HCT116 (cell line): Measurements from ENCODE around the gene NEMP2. TPM values are rescaled to one million over a fixed set of nuclear protein-coding genes. Genes with fewer than 3 reads are reported as not detected.

ENCODE experiments used
- ATAC-seq: fragments of 200-7000 bp; cut with Tn5 transposase; 2 replicates; pipeline ENCODE4 v1.9.1; 2020; ENCODE audit warnings: mild to moderate bottlenecking, moderate library complexity
- BruUV-seq: library from RNA; stranded (reverse); fragments of 400-500 nt; replicated peaks from 2 replicates; lab custom pipeline; 2021; lab: Mats Ljungman, UMichigan
- CTCF ChIA-PET: fragments of 300-600 bp; sonication (Branson Sonifier 250); formaldehyde crosslinking; loops from one replicate; lab custom pipeline; 2021; ENCODE audit warnings: antibody characterized with exemption; lab: Charles Lee
- POLR2A ChIA-PET: fragments of 300-600, 350-600 bp; sonication (Branson Sonifier 250); formaldehyde crosslinking; loops from one replicate; lab custom pipeline; 2021; ENCODE audit warnings: antibody characterized with exemption; lab: Charles Lee
- RAD21 ChIA-PET, 2 experiments: fragments of 300-600 bp; sonication (Branson Sonifier 250); formaldehyde crosslinking; loops; one replicate each; lab custom pipeline; 2023; ENCODE audit warnings: low total read pairs in 2 of 2; ENCODE audit not compliant: uncharacterized antibody in 2 of 2, unreplicated experiment in 2 of 2, low non-redundant PET in 1 of 2; lab: Charles Lee
- DNase-seq: peaks from one replicate; pipeline ENCODE4 v3.0.0-alpha.2; 2010; ENCODE audit warnings: low read depth, low spot score
- H2AFZ ChIP-seq: fragments of 200-600 bp; shearing (Covaris generic), sonication (generic); 2 replicates; pipeline ENCODE4 v1.6.1; 2017; ENCODE audit warnings: low read depth, mixed run types, mixed read lengths, antibody characterized with exemption, low read length; ENCODE audit not compliant: poor library complexity, severe bottlenecking
- H3K27ac ChIP-seq: 2 replicates; pipeline ENCODE4 v1.5.1; 2012; ENCODE audit warnings: low read depth, low read length
- H3K27me3 ChIP-seq: fragments of 200-600 bp; sonication (generic); 2 replicates; pipeline ENCODE4 v1.6.1; 2016; ENCODE audit warnings: mixed run types, low read length, mixed read lengths; ENCODE audit not compliant: insufficient read depth
- H3K36me3 ChIP-seq, 2 experiments: fragments of 200-500 bp in 1 of 2; fragments of 200-600 bp in 1 of 2; sonication (Bioruptor generic) in 1 of 2; sonication (generic) in 1 of 2; 2 replicates each; pipeline versions ENCODE4 v1.5.1 to v1.6.1; 2014 to 2016; ENCODE audit warnings: low read length in 2 of 2, inconsistent platforms in 1 of 2, mixed read lengths in 1 of 2, mixed run types in 1 of 2; ENCODE audit not compliant: insufficient read depth in 2 of 2, control insufficient read depth in 1 of 2
- H3K4me1 ChIP-seq, 2 experiments: fragments of 200-600 bp in 1 of 2; sonication (generic) in 1 of 2; 2 replicates each; pipeline versions ENCODE4 v1.5.1 to v1.6.1; 2012 to 2017; ENCODE audit warnings: low read length in 2 of 2, inconsistent platforms in 1 of 2, mild to moderate bottlenecking in 1 of 2, mixed read lengths in 1 of 2, mixed run types in 1 of 2, moderate library complexity in 1 of 2; ENCODE audit not compliant: insufficient read depth in 2 of 2, control insufficient read depth in 1 of 2
- H3K4me2 ChIP-seq: fragments of 200-600 bp; sonication (generic); 2 replicates; pipeline ENCODE4 v1.6.1; 2017; ENCODE audit warnings: mixed run types, low read length, mixed read lengths
- H3K4me3 ChIP-seq, 2 experiments: fragments of 200-600 bp in 1 of 2; sonication (generic) in 1 of 2; replicated peaks in 1 of 2; 2 replicates each; pipeline ENCODE4 v1.5.1; 2011 to 2016; ENCODE audit warnings: low read length in 2 of 2, control low read depth in 1 of 2, low read depth in 1 of 2, mild to moderate bottlenecking in 1 of 2, mixed read lengths in 1 of 2, mixed run types in 1 of 2
- H3K79me2 ChIP-seq: fragments of 200-600 bp; sonication (generic); 2 replicates; pipeline ENCODE4 v1.6.1; 2017; ENCODE audit warnings: mild to moderate bottlenecking, mixed run types, low read length, moderate library complexity, mixed read lengths; ENCODE audit not compliant: insufficient read depth
- H3K9ac ChIP-seq: fragments of 200-600 bp; sonication (generic); 2 replicates; pipeline ENCODE4 v1.6.1; 2016; ENCODE audit warnings: low read length, mixed read lengths
- H3K9me2 ChIP-seq: fragments of 200-600 bp; sonication (generic), shearing (Covaris generic); 2 replicates; pipeline ENCODE4 v1.6.1; 2017; ENCODE audit warnings: mixed run types, mild to moderate bottlenecking, moderate library complexity; ENCODE audit not compliant: insufficient read depth
- H3K9me3 ChIP-seq, 2 experiments: fragments of 200-500 bp in 1 of 2; fragments of 200-600 bp in 1 of 2; sonication (Bioruptor generic) in 1 of 2; sonication (generic) in 1 of 2; 2 replicates each; pipeline ENCODE4 v1.6.1; 2014 to 2017; ENCODE audit warnings: low read length in 2 of 2, mixed read lengths in 2 of 2, inconsistent platforms in 1 of 2, low read depth in 1 of 2, mild to moderate bottlenecking in 1 of 2, mixed run types in 1 of 2, moderate library complexity in 1 of 2; ENCODE audit not compliant: control insufficient read depth in 1 of 2, insufficient read depth in 1 of 2
- H4K20me1 ChIP-seq: fragments of 200-600 bp; sonication (generic), shearing (Covaris generic); 2 replicates; pipeline ENCODE4 v1.6.1; 2017; ENCODE audit warnings: mixed run types, mild to moderate bottlenecking, moderate library complexity; ENCODE audit not compliant: insufficient read depth
- ATF3 ChIP-seq: IDR thresholded peaks from 2 replicates; pipeline ENCODE4 v1.6.1; 2012
- CBX3 ChIP-seq: IDR thresholded peaks from 2 replicates; pipeline ENCODE4 v1.6.1; 2012; ENCODE audit warnings: low read depth
- CEBPB ChIP-seq: IDR thresholded peaks from 2 replicates; pipeline ENCODE4 v1.6.1; 2012; ENCODE audit warnings: low read depth
- EGR1 ChIP-seq: IDR thresholded peaks from 2 replicates; pipeline ENCODE4 v1.6.1; 2012; ENCODE audit warnings: low read depth
- EZH2 ChIP-seq: fragments of 200-600 bp; sonication (generic); IDR thresholded peaks from 2 replicates; pipeline ENCODE4 v1.6.1; 2017; ENCODE audit warnings: antibody characterized with exemption, mixed run types
- EZH2phosphoT487 ChIP-seq: fragments of 200-600 bp; IDR thresholded peaks from 2 replicates; pipeline ENCODE4 v1.6.1; 2018; ENCODE audit warnings: antibody characterized with exemption, borderline replicate concordance
- JUND ChIP-seq: IDR thresholded peaks from 2 replicates; pipeline ENCODE4 v1.6.1; 2012
- POLR2A ChIP-seq: IDR thresholded peaks from 2 replicates; pipeline ENCODE4 v1.7.0; 2011; ENCODE audit warnings: borderline replicate concordance; ENCODE audit not compliant: insufficient read depth, insufficient read length; ENCODE audit errors: extremely low read depth
- POLR2AphosphoS5 ChIP-seq: IDR thresholded peaks from 2 replicates; pipeline ENCODE4 v1.6.1; 2011; ENCODE audit warnings: mild to moderate bottlenecking, low read depth, low read length, moderate library complexity
- SIN3A ChIP-seq: IDR thresholded peaks from 2 replicates; pipeline ENCODE4 v1.6.1; 2012; ENCODE audit warnings: low read depth
- SP1 ChIP-seq: IDR thresholded peaks from 2 replicates; pipeline ENCODE4 v1.6.1; 2012; ENCODE audit warnings: low read depth
- SRF ChIP-seq: IDR thresholded peaks from 2 replicates; pipeline ENCODE4 v1.6.1; 2012; ENCODE audit warnings: low read depth
- YY1 ChIP-seq: IDR thresholded peaks from 2 replicates; pipeline ENCODE4 v1.6.1; 2011; ENCODE audit warnings: low read length, low read depth, moderate library complexity, mild to moderate bottlenecking; ENCODE audit not compliant: insufficient replicate concordance; ENCODE audit errors: extremely low read depth
- ZFX ChIP-seq: fragments of 450-650 bp; IDR thresholded peaks from 2 replicates; pipeline ENCODE4 v1.6.1; 2017
- intact Hi-C: fragments of 100-400 bp; cut with micrococcal nuclease; formaldehyde crosslinking; loops from 2 replicates; pipeline ENCODE4 v1.10.0; 2022
- total RNA-seq: library from RNA; stranded (reverse); gene quantifications from one replicate; pipeline ENCODE4 v1.2.1, GENCODE V29; 2021; ENCODE audit not compliant: unreplicated experiment
- TF ChIP-seq, protein P1 (sequence below): IDR thresholded peaks from 2 replicates; pipeline ENCODE4 v1.6.1; 2011; ENCODE audit warnings: mild to moderate bottlenecking, low read length, moderate library complexity; ENCODE audit not compliant: insufficient replicate concordance; ENCODE audit errors: extremely low read depth

The NEMP2 gene
- total RNA-seq, 1 experiment from 2014 or later, result 8.6 TPM

GRCh38 chr2:190512539-190513095, 21.9 kb downstream of the NEMP2 start:
- DNase-seq, result no peak
- no TSS peak for BruUV-seq
- no peak for TF ChIP-seq SRF
- no peak for TF ChIP-seq SP1
- TF ChIP-seq EZH2, result no peak
- no peak for TF ChIP-seq ATF3
- TF ChIP-seq YY1, result no peak
- TF ChIP-seq SIN3A, result no peak
- TF ChIP-seq JUND, result no peak
- TF ChIP-seq CBX3, result no peak
- TF ChIP-seq EGR1, result no peak
- no peak for TF ChIP-seq CEBPB
- no peak for TF ChIP-seq EZH2phosphoT487
- TF ChIP-seq, protein P1, sequence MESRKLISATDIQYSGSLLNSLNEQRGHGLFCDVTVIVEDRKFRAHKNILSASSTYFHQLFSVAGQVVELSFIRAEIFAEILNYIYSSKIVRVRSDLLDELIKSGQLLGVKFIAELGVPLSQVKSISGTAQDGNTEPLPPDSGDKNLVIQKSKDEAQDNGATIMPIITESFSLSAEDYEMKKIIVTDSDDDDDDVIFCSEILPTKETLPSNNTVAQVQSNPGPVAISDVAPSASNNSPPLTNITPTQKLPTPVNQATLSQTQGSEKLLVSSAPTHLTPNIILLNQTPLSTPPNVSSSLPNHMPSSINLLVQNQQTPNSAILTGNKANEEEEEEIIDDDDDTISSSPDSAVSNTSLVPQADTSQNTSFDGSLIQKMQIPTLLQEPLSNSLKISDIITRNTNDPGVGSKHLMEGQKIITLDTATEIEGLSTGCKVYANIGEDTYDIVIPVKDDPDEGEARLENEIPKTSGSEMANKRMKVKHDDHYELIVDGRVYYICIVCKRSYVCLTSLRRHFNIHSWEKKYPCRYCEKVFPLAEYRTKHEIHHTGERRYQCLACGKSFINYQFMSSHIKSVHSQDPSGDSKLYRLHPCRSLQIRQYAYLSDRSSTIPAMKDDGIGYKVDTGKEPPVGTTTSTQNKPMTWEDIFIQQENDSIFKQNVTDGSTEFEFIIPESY, result no peak
- no peak for TF ChIP-seq ZFX
- TF ChIP-seq POLR2A, result no peak
- no peak for TF ChIP-seq POLR2AphosphoS5
- CTCF ChIA-PET, result interaction anchor here (1.0 to 2.2 kb wide), 2 partner anchors 130 to 424 kb away, joined by 5 to 7 read pairs; no protein-coding TSS in a partner anchor
- Histone ChIP-seq H3K36me3 (no peaks in the 10 kb centered on the region; a peak in 1 of 4 replicates), H3K9me3 (no peaks in the 10 kb centered on the region), H3K4me1 (no peaks in the 10 kb centered on the region), H3K4me2 (no peak overlapping the region), H3K27me3 (no peaks in the 10 kb centered on the region), H3K27ac (no peak overlapping the region), H3K79me2 (no peaks in the 10 kb centered on the region), H3K4me3 (no peak overlapping the region), H3K9me2 (no peaks in the 10 kb centered on the region), H3K9ac (no peak overlapping the region), H2AFZ (no peak overlapping the region), H4K20me1 (no peaks in the 10 kb centered on the region)
- RAD21 ChIA-PET, result no interaction called here
- POLR2A ChIA-PET, result no interaction called here
- ATAC-seq, result no peak
- intact Hi-C loops, result no loop called here
